Measurements from ENCODE around the gene SARDH. TPM values are rescaled to one million over a fixed set of nuclear protein-coding genes. Genes with fewer than 3 reads are reported as not detected.

Gene SARDH
- total RNA-seq, 4 donors from 2014 or later: 0.62 to 2.3 (median 1.2) TPM; not detected in 1

DNA sequence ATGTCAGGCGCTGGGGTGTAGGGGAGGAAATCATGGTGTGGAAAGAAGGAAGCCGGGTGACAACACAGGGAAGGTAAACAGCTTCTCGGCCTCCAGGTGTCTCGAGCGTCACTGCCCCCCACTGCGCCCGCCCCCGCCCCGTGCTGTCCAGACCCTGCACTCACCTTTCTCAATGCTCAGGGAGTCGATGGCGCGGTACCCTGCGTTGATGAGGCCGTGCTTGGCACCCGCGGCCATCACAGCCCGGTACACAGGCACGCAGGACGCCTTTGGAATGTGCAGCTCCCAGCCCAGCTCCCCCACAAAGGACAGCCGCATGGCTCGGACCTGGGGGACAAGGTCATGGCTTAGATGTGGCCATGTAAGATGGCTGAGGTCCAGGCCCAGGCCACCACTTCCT, 66.8 kb downstream of the SARDH start:
- no peaks in the 10 kb centered on the region for H3K36me3 ChIP-seq
- H3K27me3 ChIP-seq: peaks cover 6% of the 10 kb centered on the region
- no peaks in the 10 kb centered on the region for H3K9me3 ChIP-seq
- no peak for ATAC-seq
- TF ChIP-seq POLR2A (IDR thresholded peaks at IDR 0.05): no peak
- no peak for TF ChIP-seq EP300 (IDR thresholded peaks at IDR 0.05)
- TF ChIP-seq, protein P1, sequence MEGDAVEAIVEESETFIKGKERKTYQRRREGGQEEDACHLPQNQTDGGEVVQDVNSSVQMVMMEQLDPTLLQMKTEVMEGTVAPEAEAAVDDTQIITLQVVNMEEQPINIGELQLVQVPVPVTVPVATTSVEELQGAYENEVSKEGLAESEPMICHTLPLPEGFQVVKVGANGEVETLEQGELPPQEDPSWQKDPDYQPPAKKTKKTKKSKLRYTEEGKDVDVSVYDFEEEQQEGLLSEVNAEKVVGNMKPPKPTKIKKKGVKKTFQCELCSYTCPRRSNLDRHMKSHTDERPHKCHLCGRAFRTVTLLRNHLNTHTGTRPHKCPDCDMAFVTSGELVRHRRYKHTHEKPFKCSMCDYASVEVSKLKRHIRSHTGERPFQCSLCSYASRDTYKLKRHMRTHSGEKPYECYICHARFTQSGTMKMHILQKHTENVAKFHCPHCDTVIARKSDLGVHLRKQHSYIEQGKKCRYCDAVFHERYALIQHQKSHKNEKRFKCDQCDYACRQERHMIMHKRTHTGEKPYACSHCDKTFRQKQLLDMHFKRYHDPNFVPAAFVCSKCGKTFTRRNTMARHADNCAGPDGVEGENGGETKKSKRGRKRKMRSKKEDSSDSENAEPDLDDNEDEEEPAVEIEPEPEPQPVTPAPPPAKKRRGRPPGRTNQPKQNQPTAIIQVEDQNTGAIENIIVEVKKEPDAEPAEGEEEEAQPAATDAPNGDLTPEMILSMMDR (IDR thresholded peaks at IDR 0.05): no peak
- no peak for TF ChIP-seq POLR2AphosphoS5 (IDR thresholded peaks at IDR 0.05)
- H3K4me3 ChIP-seq: no peak overlapping the region
- WGBS, 2 donors (ENCODE audit: low coverage in 1 of 2): 84 to 88% methylated on average over 5 to 10 of the region's 21 CpGs
- H3K27ac ChIP-seq: no peak overlapping the region
- H3K4me1 ChIP-seq: no peaks in the 10 kb centered on the region

DNA sequence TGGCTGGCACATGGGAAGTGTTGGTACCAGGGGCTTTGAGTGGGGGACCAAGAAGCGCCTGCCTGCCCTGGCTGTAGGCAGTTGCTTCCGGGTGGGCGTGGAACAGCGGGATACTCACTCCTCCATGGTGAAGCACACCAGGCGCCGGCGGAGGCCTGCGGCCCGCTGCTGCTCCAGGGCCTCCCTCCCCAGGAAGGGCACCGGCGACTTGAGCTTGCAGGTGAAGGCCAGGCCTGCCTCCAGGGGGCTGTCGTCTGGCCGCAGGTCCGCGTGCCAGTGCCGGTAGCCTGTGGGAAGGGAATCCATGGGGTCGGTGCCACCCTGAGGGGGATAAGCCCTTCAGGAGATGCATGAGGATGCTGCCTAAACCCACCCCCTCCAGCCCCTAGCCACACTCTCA, 67.7 kb downstream of the SARDH start:
- no peak overlapping the region for H3K27ac ChIP-seq
- WGBS, 2 donors (ENCODE audit: low coverage in 1 of 2): 100% methylated on average over 1 of the region's 17 CpGs; no CpG with 5 or more reads in 1 of the 2 donors
- H3K9me3 ChIP-seq: no peaks in the 10 kb centered on the region
- no peak for TF ChIP-seq POLR2AphosphoS5 (IDR thresholded peaks at IDR 0.05)
- no peak for TF ChIP-seq POLR2A (IDR thresholded peaks at IDR 0.05)
- no peak for TF ChIP-seq EP300 (IDR thresholded peaks at IDR 0.05)
- TF ChIP-seq, protein P1 (IDR thresholded peaks at IDR 0.05): no peak
- peaks cover 15% of the 10 kb centered on the region for H3K27me3 ChIP-seq
- no peaks in the 10 kb centered on the region for H3K4me1 ChIP-seq
- no peak for ATAC-seq
- H3K36me3 ChIP-seq: no peaks in the 10 kb centered on the region
- no peak overlapping the region for H3K4me3 ChIP-seq

DNA sequence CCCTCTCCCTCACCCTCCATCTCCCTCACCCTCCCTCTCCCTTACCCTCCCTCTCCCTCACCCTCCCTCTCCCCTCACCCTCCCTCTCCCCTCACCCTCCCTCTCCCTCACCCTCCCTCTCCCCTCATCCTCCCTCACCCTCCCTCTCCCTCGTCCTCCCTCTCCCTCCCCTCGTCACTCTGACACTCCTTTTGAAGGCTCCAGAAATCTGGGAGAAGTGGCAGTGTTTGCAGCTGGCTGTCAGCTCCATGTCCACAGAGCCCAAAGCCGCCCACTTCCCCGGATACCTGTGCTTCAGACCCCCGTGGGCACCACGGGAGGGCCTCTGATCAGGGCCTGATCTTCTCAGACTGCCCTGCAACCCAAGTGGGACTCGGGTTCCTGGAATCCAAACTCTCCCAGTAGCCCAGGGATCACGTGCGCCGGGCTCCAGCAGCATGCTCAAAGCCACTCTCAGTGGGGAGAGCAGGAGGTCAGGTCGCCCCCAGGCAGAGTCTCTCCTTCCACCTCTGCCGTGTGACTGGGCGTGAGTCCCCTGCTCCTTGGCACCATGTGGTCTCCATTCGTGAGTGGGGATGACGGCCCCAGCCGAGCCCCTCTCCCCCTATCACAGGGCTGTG, 68.9 kb downstream of the SARDH start:
- Histone ChIP-seq H3K36me3 (no peaks in the 10 kb centered on the region), H3K27me3 (peaks cover 19% of the 10 kb centered on the region), H3K9me3 (no peaks in the 10 kb centered on the region), H3K27ac (no peak overlapping the region), H3K4me1 (no peaks in the 10 kb centered on the region), H3K4me3 (no peak overlapping the region)
- no peak for ATAC-seq
- no peak for TF ChIP-seq POLR2A (IDR thresholded peaks at IDR 0.05)
- TF ChIP-seq, protein P1 (IDR thresholded peaks at IDR 0.05): no peak
- WGBS, 2 donors (ENCODE audit: low coverage in 1 of 2): no CpG with 5 or more reads among the region's 16 CpGs

DNA sequence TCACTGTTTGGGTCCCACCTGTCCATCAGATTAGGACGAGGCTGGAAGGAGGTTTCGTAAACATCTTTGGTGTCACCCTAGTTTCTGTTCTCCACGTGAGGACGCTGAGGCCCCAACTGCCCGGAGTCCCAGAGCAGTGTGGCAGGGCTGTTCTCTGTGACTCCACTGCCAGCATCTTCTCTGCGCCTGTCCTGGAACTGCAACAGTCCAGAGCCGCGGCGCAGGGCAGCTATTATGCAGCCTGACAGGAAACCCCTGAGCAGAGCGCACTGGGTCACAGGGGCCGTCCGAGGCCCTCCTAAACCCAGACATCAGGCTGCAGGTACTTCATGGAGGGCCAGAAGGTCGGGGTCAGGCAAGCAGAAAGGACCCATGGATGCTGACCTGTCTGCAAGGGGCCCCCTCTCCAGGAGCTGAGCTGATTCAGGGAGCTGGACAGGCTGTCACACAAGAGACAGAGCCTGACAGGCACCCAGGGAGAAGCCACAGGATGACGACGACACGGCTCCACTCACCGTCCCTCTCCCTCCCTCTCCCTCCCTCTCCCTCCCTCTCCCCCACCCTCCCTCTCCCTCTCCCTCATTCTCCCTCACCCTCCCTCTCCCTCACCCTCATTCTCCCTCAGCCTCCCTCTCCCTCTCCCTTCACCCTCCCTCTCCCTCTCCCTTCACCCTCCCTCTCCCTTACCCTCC, 70.2 kb downstream of the SARDH start:
- no peak for ATAC-seq

More for the DNA sequence above, 70.2 kb downstream of the SARDH start:
- H3K27ac ChIP-seq: no peak overlapping the region
- no peaks in the 10 kb centered on the region for H3K9me3 ChIP-seq
- H3K4me1 ChIP-seq: no peaks in the 10 kb centered on the region
- H3K4me3 ChIP-seq: no peak overlapping the region
- no peaks in the 10 kb centered on the region for H3K36me3 ChIP-seq
- no peak for TF ChIP-seq POLR2AphosphoS5 (IDR thresholded peaks at IDR 0.05)
- no peak for TF ChIP-seq EP300 (IDR thresholded peaks at IDR 0.05)
- TF ChIP-seq, protein P1 (IDR thresholded peaks at IDR 0.05): no peak
- no peak for TF ChIP-seq POLR2A (IDR thresholded peaks at IDR 0.05)
- WGBS, 2 donors (ENCODE audit: low coverage in 1 of 2): 47% methylated on average over 6 of the region's 17 CpGs; no CpG with 5 or more reads in 1 of the 2 donors
- peaks cover 23% of the 10 kb centered on the region for H3K27me3 ChIP-seq
